ENCODE data around the gene S100A11.

Gene S100A11

GRCh38 chr1:151995774-151996173 is 41.0 kb downstream of the S100A11 start:
- Histone ChIP-seq H3K4me1 (peaks cover 2% of the 10 kb centered on the region), H3K27ac (no peak overlapping the region)

GRCh38 chr1:151994956-151995355 is 41.8 kb downstream of the S100A11 start:
- no peaks in the 10 kb centered on the region for H3K79me2 ChIP-seq
- H3K27me3 ChIP-seq (ENCODE audit: control insufficient read depth, insufficient read depth, low read length), result no peaks in the 10 kb centered on the region
- H2AFZ ChIP-seq, result no peak overlapping the region
- no peak overlapping the region for H3K27ac ChIP-seq
- H3K9ac ChIP-seq, result no peak overlapping the region
- TF ChIP-seq CTCF (IDR thresholded peaks at IDR 0.05), result no peak
- peaks cover 8% of the 10 kb centered on the region for H3K4me1 ChIP-seq
- no peak overlapping the region for H3K4me2 ChIP-seq (ENCODE audit: low read length)
- H3K9me3 ChIP-seq (ENCODE audit: control insufficient read depth, low read length), result no peaks in the 10 kb centered on the region
- no peak overlapping the region for H3K4me3 ChIP-seq (ENCODE audit: low read depth, low read length)
- no peaks in the 10 kb centered on the region for H3K36me3 ChIP-seq (ENCODE audit: control insufficient read depth, insufficient read depth, low read length)

More at GRCh38 chr1:151995774-151996173, 41.0 kb downstream of the S100A11 start:
- TF ChIP-seq CTCF (IDR thresholded peaks at IDR 0.05), result no peak
- no peaks in the 10 kb centered on the region for H3K27me3 ChIP-seq (ENCODE audit: control insufficient read depth, insufficient read depth, low read length)
- no peak overlapping the region for H2AFZ ChIP-seq
- H3K79me2 ChIP-seq, result no peaks in the 10 kb centered on the region
- H3K4me2 ChIP-seq (ENCODE audit: low read length), result no peak overlapping the region
- H3K36me3 ChIP-seq (ENCODE audit: control insufficient read depth, insufficient read depth, low read length), result no peaks in the 10 kb centered on the region
- no peak overlapping the region for H3K9ac ChIP-seq
- no peaks in the 10 kb centered on the region for H3K9me3 ChIP-seq (ENCODE audit: control insufficient read depth, low read length)
- no peak overlapping the region for H3K4me3 ChIP-seq (ENCODE audit: low read depth, low read length)

- Histone ChIP-seq H3K9me3 (ENCODE audit: control insufficient read depth, low read length) (no peaks in the 10 kb centered on the region), H3K4me3 (ENCODE audit: low read depth, low read length) (peak within 1 kb of the TSS; percentile 58), H3K4me2 (ENCODE audit: low read length) (peak within 1 kb of the TSS; percentile 90), H3K79me2 (no peaks in the 10 kb centered on the region), H3K27me3 (ENCODE audit: control insufficient read depth, insufficient read depth, low read length) (no peaks in the 10 kb centered on the region), H3K36me3 (ENCODE audit: control insufficient read depth, insufficient read depth, low read length) (no peaks in the 10 kb centered on the region), H2AFZ (peak within 1 kb of the TSS; percentile 86), H3K9ac (no peak within 1 kb of the TSS), H3K27ac (peak within 1 kb of the TSS; percentile 19), H3K4me1 (peaks cover 9% of the 10 kb centered on the region)
- TF ChIP-seq CTCF (IDR thresholded peaks at IDR 0.05), result no peak
Measured at GRCh38 chr1:151993734-151994496, 42.9 kb downstream of the S100A11 start, which contains the start of gene S100A10. Gene S100A10 (minus strand): TSS chr1:151993859. CDS start chr1:151986230, 7,629 bp downstream.

- H3K4me1 ChIP-seq, result peaks cover 9% of the 10 kb centered on the region
- no peaks in the 10 kb centered on the region for H3K36me3 ChIP-seq (ENCODE audit: control insufficient read depth, insufficient read depth, low read length)
- H3K27me3 ChIP-seq (ENCODE audit: control insufficient read depth, insufficient read depth, low read length), result no peaks in the 10 kb centered on the region
- H3K9me3 ChIP-seq (ENCODE audit: control insufficient read depth, low read length), result no peaks in the 10 kb centered on the region
- no peaks in the 10 kb centered on the region for H3K79me2 ChIP-seq
- TF ChIP-seq CTCF (IDR thresholded peaks at IDR 0.05), result no peak
- no peak overlapping the region for H3K9ac ChIP-seq
- peak overlapping the region; percentile 19 for H3K27ac ChIP-seq
- peak overlapping the region; percentile 86 for H2AFZ ChIP-seq
- H3K4me2 ChIP-seq (ENCODE audit: low read length), result peak overlapping the region; percentile 90
- H3K4me3 ChIP-seq (ENCODE audit: low read depth, low read length), result peak overlapping the region; percentile 58
Measured at GRCh38 chr1:151993084-151993733, 43.6 kb downstream of the S100A11 start.
